H1 (cell line): ENCODE results near the gene OSCP1. TPM values are rescaled to one million over a fixed set of nuclear protein-coding genes. Genes with fewer than 3 reads are reported as not detected.

Experiments
- CHD1 ChIP-seq: IDR thresholded peaks from 2 replicates; pipeline ENCODE4 v1.6.1; 2012; ENCODE audit warnings: low read depth, low read length, improper control_type of control experiment
- POLR2A ChIP-seq, 2 experiments: IDR thresholded peaks; 1 replicate in 1 of 2; 2 replicates in 1 of 2; pipeline ENCODE4 v1.6.1; 2011; ENCODE audit warnings: low read depth in 2 of 2, low read length in 2 of 2, mild to moderate bottlenecking in 2 of 2; ENCODE audit errors: control extremely low read depth in 1 of 2
- RBBP5 ChIP-seq: IDR thresholded peaks from 2 replicates; pipeline ENCODE4 v1.7.1; 2012; ENCODE audit warnings: low read depth, mild to moderate bottlenecking, inconsistent platforms, low read length, moderate library complexity, borderline replicate concordance
- polyA plus RNA-seq, 7 experiments: library from polyadenylated mRNA; depleted of rRNA in 3 of 7; stranded (reverse) in 5 of 7; unstranded in 2 of 7; fragments of >200 nt in 5 of 7; fragments of 200-250 nt in 2 of 7; gene quantifications; 1 replicate in 5 of 7; 2 replicates in 1 of 7; 4 replicates in 1 of 7; pipeline versions ENCODE4 v1.2.1 to v1.2.3, GENCODE V29; 2011 to 2013; ENCODE audit warnings: missing spikeins in 2 of 7, mixed read lengths in 2 of 7
- total RNA-seq: library from RNA; stranded (reverse); fragmentation: NEBNext Ultra II Directional; extraction: Animal tissue kit (Norgen Biotek cat#: 25700); gene quantifications from 2 replicates; pipeline ENCODE4 v1.2.1, GENCODE V29; 2021

The OSCP1 gene
- total and polyA plus RNA-seq, 2 of the 8 experiments (the other 6 are each of a cell fraction or from before 2014, with no cell fraction given): 1.8 to 3.3 TPM

GRCh38 chr1:36481771-36482723 lies 31.8 kb upstream of the OSCP1 start (continued):
- no peak for TF ChIP-seq CHD1
- TF ChIP-seq POLR2A (IDR thresholded peaks at IDR 0.05; ENCODE audit: control extremely low read depth in 1 of 2, low read depth in 2 of 2, low read length in 2 of 2): no peak
- no peak for TF ChIP-seq RBBP5
